Measurements from ENCODE around the gene KAZN. TPM values are rescaled to one million over a fixed set of nuclear protein-coding genes. Genes with fewer than 3 reads are reported as not detected.

The KAZN gene
- total RNA-seq, 2 experiments from 2014 or later = 0.30 to 0.42 TPM

- POLR2A ChIA-PET = no interaction called here
- CTCF ChIA-PET = interaction anchor here (0.6 kb wide), 1 partner anchor 329 kb away, joined by 3 read pairs; no protein-coding TSS in a partner anchor
These were observed 137.4 kb downstream of the KAZN start for GRCh38 chr1:14735841-14736240.

GRCh38 chr1:14737561-14738094 is 139.1 kb downstream of the KAZN start:
- ChIA-PET POLR2A (no interaction called here), CTCF (no interaction called here)

GRCh38 chr1:14738235-14738634 is 139.8 kb downstream of the KAZN start:
- POLR2A ChIA-PET = no interaction called here
- CTCF ChIA-PET = no interaction called here

GRCh38 chr1:14738647-14739046 is 140.2 kb downstream of the KAZN start:
- ChIA-PET CTCF (no interaction called here), POLR2A (no interaction called here)

- ChIA-PET CTCF (no interaction called here), POLR2A (no interaction called here)
These were observed 140.8 kb downstream of the KAZN start for GRCh38 chr1:14739082-14739832.

- POLR2A ChIA-PET = no interaction called here
- CTCF ChIA-PET = no interaction called here
These were observed 141.5 kb downstream of the KAZN start for GRCh38 chr1:14740016-14740415.

GRCh38 chr1:14741082-14741481 is 142.6 kb downstream of the KAZN start:
- POLR2A ChIA-PET = no interaction called here
- CTCF ChIA-PET = interaction anchor here (0.6 kb wide), 1 partner anchor 95 kb away, joined by 3 read pairs; no protein-coding TSS in a partner anchor

- ChIA-PET CTCF (no interaction called here), POLR2A (no interaction called here)
These were observed 143.0 kb downstream of the KAZN start for GRCh38 chr1:14741532-14741931.

GRCh38 chr1:14742181-14742980 is 143.9 kb downstream of the KAZN start:
- CTCF ChIA-PET = no interaction called here
- POLR2A ChIA-PET = no interaction called here

GRCh38 chr1:14743368-14743767 is 144.9 kb downstream of the KAZN start:
- POLR2A ChIA-PET = no interaction called here

GRCh38 chr1:14745001-14745720 is 146.7 kb downstream of the KAZN start:
- ChIA-PET POLR2A (no interaction called here), CTCF (no interaction called here)

More at GRCh38 chr1:14743368-14743767, 144.9 kb downstream of the KAZN start:
- CTCF ChIA-PET = no interaction called here

- CTCF ChIA-PET = no interaction called here
- POLR2A ChIA-PET = no interaction called here
These were observed 147.3 kb downstream of the KAZN start for GRCh38 chr1:14745789-14746188.

GRCh38 chr1:14746393-14746792 is 147.9 kb downstream of the KAZN start:
- ChIA-PET POLR2A (no interaction called here), CTCF (no interaction called here)

- CTCF ChIA-PET = no interaction called here
- POLR2A ChIA-PET = no interaction called here
These were observed 149.7 kb downstream of the KAZN start for GRCh38 chr1:14748151-14748550.

GRCh38 chr1:14748977-14749376 is 150.5 kb downstream of the KAZN start:
- POLR2A ChIA-PET = no interaction called here
- CTCF ChIA-PET = no interaction called here

GRCh38 chr1:14750490-14750889 is 152.0 kb downstream of the KAZN start:
- POLR2A ChIA-PET = no interaction called here

GRCh38 chr1:14755518-14756252 is 157.2 kb downstream of the KAZN start:
- ChIA-PET POLR2A (no interaction called here), CTCF (no interaction called here)

More at GRCh38 chr1:14750490-14750889, 152.0 kb downstream of the KAZN start:
- CTCF ChIA-PET = no interaction called here

GRCh38 chr1:14756589-14757285 is 158.3 kb downstream of the KAZN start:
- ChIA-PET POLR2A (no interaction called here), CTCF (no interaction called here)

- ChIA-PET CTCF (no interaction called here), POLR2A (no interaction called here)
These were observed 158.8 kb downstream of the KAZN start for GRCh38 chr1:14757286-14757625.

Measured in activated CD8-positive, alpha-beta memory T cell treated with anti-CD3 and anti-CD28 coated beads for 36 hours (primary cell).